Activated CD8-positive, alpha-beta memory T cell treated with anti-CD3 and anti-CD28 coated beads, Interleukin-2, amount 50 U/mL, for 4 hours (primary cell): ENCODE data around the gene GABRR3.

Experiments
- DNase-seq: peaks from one replicate; pipeline ENCODE4 v3.0.0-alpha.2; 2020

Gene GABRR3

DNA sequence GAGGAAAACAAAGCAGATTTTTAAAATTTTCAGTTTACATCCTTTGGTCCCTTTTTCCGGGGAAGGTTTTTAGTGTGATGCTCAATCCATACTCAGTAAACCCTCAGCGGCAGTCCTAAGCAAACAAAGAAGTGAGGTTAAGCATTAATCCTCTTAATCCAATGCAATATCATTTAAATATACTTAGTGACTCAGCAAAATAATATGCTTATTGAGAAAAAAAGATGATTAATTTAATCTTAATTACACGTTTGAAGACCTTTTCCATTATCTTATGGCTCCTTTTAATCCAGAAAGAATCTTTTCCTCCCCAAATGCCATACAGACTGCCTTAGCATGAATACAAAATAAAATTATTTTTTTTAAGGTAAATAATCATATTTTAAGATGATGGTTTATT, at the start of gene GABRR3:
TSS of gene GABRR3 (minus strand) at position 108 of the 400 bp plus-strand sequence. CDS start 328 bp downstream, outside the sequence.
- DNase-seq, result no peak

DNA sequence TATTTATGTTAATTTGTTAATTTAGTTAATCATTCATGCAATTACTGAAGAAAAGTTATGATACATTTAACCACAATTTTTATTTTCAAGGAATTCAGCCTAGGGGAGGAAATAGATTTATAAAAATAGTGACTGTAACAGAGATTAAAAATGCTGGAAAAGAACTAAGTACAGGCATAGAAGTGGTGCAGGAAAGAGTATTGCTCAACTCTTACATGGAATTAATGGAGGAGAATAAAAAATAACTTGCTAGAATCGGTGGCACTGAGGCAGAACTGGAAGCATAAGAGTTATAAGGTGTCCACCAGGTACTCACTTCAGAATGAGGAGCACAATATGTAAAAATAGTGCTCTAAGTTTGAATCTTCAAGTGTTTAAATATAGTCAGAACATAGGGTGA, 38.4 kb upstream of the GABRR3 start:
- no peak for DNase-seq

DNA sequence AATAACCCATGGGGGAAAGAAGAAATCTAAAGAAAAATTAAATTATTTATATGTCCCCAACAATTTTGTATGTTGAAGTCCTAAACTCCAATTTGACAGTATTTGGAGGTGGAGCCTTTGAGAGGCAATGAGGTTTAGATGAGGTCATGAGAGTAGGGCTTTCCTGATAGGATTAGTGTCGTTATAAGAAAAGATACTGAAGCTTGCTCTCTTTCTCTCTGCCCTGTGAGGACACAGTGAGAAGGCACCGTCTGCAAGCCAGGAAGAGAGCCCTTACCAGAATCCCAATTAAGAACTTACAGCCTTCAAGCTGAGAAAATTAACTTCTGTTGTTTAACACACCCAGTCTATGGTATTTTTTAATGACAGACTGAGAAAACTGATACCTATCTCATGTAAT, 35.7 kb upstream of the GABRR3 start:
- DNase-seq, result no peak

DNA sequence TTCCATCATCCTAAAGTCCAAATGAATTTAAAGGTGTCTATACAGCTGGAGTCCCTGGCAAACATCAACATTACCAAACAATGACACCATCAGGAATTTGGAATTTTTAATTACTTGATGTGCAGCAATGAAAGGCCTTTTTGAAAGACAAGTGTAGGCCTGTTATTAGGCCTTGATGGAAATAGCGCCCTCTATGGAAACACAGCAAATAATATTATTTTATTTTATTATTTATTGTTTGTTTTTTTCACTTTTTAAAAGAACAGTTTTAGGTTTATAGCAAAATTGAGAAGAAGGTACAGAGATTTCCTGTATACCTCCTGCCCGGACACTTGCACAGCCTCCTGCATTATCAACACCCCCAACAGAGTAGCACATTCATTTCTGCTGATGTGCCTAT, 33.7 kb upstream of the GABRR3 start:
- DNase-seq, result no peak

DNA sequence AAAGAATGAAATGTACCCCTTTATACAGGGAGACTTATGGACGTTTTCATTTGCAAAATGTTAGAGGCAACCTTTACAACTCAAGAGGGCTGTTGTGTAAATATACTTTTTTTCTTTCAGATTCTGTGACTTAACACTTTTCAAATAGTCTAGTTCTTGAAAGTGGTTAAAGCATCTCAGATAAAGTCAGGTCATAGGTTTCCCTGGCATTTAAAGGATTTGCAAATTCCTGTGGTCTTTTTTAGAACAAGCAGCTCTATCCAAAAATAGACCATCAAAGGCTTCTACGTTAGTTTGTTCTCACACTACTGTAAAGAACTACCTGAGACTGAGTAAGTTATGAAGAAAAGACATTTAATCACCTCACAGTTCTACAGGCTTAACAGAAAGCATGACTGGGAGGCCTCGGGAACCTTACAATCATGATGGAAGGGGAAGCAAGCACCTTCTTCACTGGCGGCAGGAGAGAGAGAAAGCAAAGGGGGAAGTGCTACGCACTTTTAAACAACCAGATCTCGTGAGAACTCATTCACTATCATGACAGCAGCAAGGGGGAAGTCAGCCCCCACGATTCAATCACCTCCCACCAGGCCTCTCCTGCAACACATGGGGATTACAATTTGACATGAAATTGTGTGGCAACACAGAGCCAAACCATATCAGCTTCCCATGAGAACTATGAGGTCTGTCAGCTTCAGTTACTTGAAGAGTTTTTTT, 23.3 kb upstream of the GABRR3 start:
- no peak for DNase-seq

DNA sequence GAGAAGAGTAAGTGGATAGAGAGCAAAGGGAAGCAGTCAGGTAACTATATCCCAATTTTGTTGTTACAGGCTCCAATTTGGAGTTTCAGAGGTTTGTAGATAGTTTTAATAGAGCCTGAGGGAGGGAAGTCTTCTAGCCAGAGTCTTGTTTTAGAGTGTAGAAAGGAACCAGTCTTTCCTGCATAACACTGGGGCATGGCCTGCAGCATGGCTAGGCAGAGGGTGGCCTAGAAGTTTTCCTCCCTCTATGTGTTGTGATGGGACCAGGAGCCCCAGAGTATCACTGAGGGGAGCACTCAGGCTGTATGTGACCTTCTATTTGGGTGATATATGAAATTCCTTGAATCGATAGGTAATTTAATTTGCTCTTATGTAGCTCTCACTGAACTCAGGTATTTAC, 22.5 kb upstream of the GABRR3 start:
- DNase-seq, result no peak

DNA sequence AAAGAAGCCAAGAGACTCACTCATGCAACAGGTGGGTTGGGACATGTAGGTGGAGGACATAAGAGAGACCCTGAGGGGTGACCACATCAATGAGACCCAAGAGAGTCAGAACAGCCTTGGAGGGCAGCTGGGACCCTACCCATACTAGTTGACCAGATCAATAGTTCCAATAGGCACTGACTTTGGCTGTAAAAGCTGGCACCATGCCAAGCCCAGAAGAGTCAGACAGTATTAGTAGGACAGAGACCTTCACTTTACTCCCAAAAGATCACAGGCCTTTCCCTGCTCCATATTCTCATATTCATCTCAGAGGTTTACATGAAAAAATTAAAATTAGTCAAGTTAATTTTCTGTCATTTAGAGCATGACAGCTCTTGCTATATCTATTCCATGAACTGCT, 20.9 kb upstream of the GABRR3 start:
- no peak for DNase-seq

DNA sequence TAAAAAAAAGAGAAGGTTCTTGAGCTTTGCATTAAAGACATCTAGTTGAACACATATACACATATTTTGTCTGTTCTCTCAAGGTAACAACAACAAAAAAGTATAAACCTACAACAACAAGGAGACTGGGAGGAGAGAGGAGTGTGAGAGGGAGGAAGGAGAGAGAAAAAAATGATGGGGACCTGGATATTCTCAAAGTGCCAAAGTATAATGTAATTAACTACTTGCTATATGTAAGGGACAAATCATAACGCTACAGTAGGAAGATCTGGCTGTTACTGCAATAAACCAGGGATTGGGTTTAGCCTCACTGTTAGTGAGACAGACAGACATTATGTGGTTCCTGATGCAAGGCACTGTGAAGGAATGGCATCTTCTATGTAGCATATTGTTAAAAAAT, 14.2 kb upstream of the GABRR3 start:
- no peak for DNase-seq

DNA sequence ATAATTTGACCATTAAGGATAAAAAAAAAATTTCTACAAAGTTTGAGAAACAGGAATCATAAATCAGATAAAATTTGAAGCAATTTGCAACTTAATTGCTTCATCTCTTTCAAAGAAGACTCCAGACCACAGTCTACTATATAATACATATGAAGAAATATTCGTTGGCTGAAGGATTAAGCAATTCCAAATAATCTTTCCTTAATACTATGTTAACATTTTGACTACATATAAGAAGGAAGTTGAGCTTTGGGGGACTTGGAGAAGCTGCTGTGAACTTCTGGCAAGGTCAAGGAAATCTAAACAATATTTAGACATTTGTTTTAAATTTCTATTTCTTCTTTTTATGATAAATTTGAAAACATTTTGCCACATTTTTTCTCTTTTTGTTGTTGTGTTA, 13.5 kb upstream of the GABRR3 start:
- no peak for DNase-seq

DNA sequence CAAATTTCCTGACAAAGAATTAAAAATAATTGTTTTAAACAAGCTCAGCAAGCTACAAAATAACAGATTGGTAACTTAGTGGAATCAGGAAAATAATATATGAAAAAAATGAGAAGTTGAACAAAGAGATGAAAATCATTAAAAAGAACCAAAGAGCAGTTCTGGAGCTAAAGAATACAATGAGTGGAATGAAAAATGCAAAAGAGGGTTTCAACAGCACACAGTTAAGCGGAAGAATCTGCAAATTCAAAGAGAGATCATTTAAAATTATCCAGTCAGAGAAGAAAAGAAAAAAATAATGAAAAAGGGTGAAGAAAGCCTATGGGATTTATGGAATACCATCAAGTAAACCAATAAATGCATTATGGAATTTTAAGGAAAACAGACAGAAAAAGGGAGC, 6.2 kb upstream of the GABRR3 start:
- DNase-seq, result no peak

DNA sequence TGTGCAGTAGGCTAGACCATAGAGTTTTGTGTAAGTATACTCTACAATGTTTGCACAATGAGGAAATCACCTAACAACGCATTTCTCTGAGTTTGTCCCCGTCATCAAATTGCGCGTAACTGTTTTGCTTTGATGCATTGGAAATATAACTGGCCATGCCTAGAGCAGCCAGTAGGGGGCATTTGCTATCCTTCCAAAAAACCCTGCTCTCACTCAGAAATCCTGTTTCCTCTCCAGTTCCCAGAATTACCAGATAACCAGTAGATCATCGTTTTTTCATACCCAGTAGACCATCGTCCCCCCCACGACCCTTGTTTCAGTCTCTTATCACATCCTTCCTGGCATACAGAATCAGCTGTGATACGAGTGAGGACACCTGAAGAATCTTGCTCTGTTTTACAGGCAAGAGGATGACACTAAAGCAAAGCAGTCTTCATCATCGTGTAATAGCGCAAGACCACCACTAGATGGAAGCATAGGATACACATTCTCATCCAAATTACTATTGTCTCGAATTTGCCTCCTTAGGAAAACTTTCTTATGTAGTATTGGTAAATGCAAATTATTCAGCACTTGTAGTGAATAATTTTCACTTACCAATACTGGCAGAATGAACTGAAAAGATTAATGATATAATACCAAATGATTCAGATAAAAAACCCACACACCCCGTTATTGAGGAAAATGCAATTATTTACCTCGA, 4.4 kb upstream of the GABRR3 start:
- DNase-seq, result peak; percentile 62

DNA sequence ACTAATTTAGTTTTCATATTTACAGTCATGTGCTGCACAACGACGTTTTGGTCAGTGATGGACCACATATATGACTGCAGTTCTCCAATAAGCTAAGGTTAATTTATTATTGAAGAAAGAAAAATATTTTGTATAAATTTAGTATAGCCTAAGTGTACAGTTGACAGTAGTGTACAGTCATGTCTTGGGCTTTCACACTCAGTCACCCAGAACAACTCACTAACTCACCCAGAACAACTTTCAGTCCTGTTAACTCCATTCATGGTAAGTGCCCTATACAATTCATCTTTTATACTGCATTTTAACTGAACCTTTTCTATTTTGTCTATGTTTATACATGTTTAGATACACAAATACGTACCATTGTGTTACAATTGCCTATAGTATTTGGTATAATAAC, 3.8 kb upstream of the GABRR3 start:
- DNase-seq, result no peak

DNA sequence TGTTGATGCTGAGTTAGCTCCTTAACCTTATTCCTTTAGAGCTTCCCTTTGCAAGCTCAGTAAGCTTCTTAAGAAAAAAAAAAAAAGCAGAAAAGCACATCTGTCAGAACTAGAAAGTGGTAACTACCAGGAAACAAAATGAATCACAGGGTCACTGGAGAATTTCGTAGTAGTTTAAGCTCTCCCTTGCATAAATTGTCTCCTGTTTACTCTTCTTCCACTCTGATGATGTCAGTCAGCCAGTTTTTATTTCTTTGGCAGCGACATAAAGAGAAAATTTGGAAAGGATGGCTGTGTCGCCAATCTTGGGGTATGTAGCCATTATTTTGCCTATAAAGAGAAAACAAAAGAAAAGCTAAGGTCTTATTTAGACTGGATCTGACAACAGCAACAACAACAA, 3.2 kb upstream of the GABRR3 start:
- DNase-seq, result no peak

DNA sequence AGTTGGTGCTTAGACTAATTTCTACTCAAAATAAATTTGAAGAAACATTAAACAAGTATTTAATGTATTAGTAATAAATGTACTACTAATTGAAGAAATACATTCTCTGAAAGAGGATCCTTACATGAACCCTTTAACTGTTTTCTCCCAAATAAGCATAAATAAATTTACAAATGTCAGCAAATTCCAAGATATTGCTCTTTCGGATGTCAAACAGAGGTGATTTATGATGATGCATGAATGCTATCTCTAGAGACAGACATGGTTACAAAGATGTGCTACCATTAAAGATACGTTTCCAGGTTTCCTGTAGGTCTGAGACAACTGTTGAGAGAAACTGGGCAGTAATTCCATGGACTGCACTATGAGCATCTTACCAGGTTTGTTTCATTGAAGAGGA, 629 bp downstream of the GABRR3 start:
- no peak for DNase-seq

DNA sequence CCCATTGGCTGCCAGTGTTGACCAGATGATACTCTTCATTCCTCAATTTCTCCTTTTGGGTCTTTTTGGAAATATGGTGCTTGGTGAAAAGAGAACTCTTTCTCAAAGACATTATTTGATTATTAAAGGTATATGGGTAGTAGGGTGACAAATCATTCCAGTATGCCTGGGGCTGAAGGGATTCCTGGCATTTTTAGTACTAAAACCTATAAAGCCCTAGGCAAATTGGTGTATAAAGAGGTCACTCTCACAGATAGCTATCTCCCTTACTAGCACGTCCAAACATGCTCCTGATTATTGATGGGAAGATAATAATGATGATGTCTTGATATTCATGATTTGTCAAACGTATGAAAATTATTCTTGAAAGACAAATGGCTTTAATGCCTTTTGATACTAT, 1.1 kb downstream of the GABRR3 start:
- DNase-seq, result no peak

DNA sequence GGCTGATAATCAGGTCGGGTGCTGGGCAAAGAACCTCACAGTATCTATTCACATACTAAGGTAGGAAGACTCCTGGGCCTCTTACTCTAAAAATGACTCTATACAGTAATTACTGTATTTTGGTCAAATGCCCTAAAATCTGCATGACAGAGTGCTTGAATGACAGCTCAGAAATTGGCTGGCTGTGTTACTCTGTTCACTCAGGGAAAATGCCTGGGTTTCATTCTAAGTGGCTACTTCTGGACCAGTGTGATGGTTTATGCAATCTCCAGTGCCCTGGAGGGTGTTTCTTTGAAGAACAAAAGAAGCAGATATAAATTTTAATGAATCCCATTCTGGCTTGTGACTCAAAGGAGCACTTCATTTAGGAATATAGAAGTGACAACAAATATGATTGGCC, 2.2 kb downstream of the GABRR3 start:
- DNase-seq, result no peak

DNA sequence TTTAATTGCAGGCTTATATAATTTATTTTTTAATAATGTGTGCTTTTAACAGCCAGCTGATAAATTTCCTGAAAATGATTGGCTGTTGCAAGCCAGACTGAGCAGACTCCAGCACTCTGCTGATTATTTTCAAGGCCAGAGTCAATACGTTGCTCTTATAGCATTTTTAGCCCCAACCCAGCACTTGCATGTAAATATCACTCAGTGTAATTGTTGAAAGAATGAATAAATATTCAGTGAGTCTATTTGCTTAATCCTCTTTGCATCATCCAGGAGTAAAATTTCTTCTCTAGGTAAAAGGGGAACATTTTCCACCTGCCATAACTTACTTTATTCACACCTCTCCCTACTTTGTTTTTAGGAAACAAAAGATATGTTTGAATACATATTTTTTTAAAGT, 2.9 kb downstream of the GABRR3 start:
- DNase-seq, result no peak

DNA sequence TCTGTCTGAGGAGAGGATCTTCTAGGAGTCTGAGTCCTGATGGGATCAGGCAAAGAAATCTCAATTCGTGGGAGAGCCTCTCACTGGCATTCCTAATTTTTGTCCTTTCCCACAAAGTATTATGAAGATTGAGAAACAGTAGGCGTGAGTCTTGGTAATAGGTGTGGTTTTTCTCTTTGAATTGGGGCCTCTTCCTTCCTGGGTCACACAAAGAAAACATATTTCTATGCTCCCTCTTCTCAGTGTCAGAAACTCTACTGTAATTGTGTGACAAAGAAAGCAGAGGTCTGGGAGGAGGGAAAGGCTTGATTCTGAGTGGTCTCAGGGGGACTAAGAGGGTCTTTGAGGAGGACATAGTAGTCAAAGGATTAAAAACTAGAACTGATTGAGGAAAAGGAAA, 6.0 kb downstream of the GABRR3 start:
- DNase-seq, result no peak

DNA sequence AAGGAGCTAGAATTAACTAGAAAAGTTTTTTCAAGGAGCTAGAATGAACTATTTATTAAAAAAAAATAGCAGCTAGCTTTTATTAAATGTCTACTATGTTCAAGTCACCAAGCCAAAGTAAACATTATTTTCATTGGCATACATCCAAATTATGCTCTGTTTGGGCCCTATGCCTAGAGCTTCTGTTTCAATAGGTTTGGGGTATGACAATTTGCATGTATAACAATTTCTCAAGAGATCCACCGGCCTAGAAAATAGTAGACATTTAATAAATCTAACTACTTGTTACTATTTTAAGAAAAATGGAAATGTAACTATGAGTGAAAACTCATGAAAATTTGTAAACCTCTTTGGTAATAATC, 8.0 kb downstream of the GABRR3 start:
- no peak for DNase-seq

DNA sequence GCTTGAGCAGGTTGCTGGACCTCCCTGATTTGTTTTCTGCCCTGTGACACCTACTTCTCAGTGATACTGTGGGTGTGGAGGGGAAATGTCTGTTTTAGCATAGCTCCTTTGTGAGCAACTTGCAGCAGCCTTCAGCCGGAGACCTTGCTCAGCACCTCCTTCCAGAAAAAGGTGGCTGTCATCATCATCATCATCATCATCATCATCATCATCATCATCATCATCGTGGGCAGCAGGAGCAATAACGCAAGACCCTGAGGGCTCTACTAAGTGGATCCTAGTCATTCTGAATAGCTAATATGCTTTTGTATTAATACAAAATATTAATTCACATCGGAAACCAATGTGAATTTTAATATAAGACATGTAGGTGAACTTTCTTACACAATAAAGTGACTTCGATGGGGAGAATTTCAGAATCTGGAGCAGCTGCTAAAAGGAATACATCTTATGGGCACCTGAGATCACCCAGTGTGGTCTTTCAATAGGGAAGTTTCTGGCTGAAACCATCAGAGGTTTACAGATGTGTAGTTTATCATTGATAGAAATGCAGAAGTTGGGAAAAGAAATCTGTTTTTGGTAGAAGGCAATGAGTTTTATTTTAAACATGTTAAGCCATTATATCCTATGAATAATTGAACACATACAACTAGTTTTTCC, 8.6 kb downstream of the GABRR3 start:
- no peak for DNase-seq

DNA sequence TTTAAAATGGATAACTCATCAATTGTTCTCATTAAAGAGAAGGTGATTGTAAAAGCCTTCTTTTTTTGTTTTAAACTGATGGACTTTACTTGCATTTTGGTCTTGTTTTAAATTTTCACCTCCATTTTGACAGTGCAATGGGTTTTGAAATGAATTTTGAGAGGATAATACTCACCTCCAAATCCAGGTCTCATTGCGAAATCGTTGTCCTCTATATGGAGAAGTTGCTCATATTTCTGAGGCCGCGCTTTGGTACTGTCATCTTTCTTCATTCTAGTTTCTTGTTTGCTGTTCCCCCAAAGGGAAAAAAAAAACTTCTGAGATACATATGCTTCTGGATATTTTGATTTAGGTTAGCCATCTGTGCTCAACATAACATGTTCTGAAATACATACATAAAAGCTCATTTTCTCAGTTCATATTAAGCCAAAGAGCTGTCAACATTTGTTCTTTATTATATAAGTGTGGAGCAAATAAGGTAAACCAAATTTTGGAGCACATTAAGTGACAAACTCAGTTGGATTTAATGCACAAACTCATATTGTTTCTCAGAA, 9.6 kb downstream of the GABRR3 start:
- DNase-seq, result no peak

DNA sequence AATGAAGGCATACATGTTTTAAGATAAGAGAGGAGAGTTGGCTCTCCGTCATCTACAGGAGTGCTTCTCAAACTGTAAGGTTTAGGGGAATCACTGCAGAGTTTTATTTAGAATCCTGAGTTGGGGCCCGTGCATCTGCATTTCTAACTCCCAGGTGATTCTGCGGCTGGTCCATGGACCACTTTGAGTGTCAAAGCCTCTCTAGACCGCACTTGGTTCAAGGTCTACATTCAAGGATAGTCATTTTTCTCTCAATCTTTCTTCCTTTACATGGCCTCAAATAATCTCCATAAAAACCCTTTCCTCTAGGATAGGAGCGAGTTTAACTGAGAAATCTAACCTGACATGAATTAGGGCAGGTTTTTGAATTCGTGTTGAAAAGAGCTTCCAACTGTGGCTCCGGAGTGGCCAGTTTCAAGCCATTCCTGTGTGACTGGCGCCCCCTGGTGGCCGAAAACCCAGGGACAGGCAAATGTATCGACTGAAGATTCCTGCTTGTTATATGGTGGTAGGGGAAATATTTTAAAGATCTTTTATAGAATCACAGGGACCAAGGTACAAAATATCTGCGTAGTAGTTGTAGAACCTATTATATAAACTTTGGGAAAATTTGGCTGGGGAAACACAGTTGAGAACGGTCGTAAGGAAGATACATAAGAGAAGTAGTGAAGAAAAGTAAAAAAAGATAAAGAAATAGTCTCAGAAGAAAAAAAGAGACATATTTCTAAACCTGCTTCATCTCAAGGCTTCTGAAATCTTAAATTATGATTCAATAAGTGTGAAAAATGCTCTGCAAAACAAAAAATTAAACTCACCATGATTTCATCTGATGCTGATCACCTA, 11.9 kb downstream of the GABRR3 start:
- DNase-seq, result peak; percentile 93
